Activated CD8-positive, alpha-beta memory T cell treated with anti-CD3 and anti-CD28 coated beads for 4 hours (primary cell): ENCODE results near the gene TFDP1.

ENCODE experiments used
- DNase-seq, 2 donors: peaks; one replicate each; pipeline ENCODE4 v3.0.0-alpha.2; 2020; ENCODE audit warnings: low read depth in 2 of 2

The TFDP1 gene

GRCh38 chr13:113651511-113652403 is 67.2 kb downstream of the TFDP1 start:
- DNase-seq, result no peak

GRCh38 chr13:113652404-113653263 is 68.1 kb downstream of the TFDP1 start:
- no peak for DNase-seq

DNA sequence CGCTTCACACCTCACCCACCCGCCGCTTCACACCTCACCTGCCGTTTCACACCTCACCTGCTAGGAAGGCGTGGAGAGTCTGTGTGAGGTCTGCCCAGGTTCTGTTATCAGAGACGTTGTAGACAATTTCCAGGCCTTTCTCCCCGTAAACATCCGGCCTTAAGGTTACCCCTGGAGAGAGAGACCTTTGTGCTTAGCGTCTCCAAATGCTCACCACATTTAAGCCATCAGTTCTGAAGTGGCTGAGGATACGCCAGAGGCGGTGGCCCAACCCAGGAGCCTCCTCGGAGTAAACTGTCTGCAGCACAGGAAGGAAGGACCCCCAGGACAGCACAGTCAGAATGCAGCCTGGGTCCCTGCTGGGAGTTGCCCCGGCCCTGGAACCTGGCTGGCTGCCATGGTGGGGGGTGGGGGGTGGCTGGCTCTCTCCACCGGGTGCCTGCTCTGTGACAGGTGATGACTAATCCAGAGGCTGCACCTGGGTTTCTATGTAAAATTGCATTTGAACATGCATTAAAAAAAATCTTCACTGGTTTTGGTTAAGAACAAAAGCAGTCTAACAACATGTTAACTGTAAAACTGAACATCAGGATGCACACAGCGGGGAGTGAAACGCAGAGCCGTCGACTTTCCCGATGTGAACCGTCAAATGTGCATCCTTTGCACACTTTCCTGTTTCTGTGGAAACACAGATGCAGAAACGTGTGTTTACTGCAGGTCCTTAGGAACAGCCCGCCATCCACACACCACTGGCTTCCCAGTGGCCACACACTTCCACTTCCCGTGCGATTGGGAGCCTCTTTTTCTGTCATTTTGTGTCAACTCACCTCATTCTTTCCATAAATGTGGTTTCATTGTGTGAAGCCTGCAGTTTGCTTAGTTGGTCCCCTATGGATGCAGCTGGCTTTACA is 69.0 kb downstream of the TFDP1 start:
- DNase-seq, result no peak

DNA sequence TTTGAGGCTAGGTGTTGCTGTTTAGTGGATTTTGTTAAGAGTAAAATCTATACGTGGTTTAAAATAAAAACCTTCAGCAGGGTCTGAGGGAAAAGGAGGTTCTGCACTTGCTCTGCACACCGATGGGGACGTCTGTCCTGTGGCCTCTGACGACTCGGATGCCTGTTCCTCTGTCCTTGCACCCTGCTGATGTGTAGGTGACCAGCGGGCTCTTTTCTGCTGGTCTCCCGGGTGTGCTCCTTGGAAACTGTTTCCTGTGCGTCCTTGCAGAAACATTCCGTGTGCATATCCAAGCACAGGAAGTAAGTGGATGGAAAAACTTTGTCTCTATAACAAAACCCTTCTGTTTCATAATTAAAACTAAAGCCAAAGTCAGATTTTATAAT is 69.6 kb downstream of the TFDP1 start:
- DNase-seq, result no peak

DNA sequence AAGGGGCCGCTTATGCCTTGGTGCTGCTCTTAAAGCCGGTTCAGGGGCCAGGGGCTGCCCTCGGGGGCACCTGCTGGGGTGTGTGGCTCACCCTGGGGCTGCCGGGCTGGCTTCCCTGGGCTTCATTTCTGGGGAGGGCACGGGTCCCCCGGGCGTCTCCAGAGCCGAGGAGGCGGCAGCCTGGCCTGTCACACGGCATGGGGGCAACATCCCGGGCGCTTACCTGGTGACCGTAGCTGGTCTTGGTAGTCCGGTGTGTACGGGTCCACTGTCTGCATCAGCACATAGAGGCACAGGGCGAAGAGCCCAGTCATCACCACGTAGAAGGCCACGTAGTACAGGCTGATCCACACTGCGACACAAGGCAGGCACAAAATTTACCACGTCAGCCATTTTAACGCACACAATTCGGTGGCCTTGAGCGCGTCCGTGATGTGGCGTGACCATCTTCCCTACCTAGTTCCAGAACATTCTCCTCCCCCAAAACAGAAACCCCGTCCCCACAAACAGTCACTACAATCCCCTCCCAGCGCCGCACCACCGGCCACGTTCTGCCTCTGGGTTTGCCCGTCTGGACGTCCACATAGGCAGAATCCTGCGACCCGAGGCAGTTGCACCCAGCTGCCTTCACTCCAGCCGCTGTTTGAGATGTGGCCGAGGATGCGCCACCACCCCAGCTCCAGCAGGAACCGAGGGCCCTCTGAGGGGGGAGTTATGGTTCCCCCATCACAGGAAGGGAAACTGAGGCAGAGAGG is 70.2 kb downstream of the TFDP1 start:
- DNase-seq, result no peak

DNA sequence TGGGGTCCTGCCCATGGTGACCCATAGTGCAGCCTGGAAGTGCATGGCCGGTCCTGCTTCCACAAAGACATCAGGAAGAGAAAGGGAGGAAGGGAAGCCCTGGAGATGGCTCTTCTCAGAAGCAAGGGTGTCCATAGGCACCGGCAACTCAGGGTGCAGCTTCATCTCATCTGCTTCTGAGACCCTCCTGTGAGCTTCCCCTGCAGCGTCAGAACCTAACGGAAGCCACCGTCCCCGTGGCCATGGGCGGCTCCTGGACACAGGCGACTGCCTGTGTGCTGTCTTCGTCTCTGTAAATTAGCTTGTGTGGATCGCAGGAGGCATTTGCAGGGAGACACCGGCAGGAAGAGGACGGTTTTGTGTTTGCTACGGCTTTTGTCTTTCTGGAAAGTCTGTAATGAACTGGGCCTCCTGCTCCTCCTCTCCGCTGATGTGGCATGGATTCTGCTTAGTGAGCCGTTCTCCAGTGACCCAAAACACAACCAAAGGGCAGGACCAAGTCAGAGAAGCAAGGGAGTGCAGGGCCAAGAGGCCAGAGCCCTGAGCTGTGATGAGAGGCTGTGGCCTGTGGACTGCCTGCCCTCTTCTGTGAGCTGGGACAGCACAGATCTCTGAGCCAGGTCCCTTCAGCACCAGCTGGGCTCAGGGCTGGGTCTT is 70.9 kb downstream of the TFDP1 start:
- DNase-seq, result no peak

- no peak for DNase-seq
Observed at GRCh38 chr13:113656003-113656588, 71.5 kb downstream of the TFDP1 start.

DNA sequence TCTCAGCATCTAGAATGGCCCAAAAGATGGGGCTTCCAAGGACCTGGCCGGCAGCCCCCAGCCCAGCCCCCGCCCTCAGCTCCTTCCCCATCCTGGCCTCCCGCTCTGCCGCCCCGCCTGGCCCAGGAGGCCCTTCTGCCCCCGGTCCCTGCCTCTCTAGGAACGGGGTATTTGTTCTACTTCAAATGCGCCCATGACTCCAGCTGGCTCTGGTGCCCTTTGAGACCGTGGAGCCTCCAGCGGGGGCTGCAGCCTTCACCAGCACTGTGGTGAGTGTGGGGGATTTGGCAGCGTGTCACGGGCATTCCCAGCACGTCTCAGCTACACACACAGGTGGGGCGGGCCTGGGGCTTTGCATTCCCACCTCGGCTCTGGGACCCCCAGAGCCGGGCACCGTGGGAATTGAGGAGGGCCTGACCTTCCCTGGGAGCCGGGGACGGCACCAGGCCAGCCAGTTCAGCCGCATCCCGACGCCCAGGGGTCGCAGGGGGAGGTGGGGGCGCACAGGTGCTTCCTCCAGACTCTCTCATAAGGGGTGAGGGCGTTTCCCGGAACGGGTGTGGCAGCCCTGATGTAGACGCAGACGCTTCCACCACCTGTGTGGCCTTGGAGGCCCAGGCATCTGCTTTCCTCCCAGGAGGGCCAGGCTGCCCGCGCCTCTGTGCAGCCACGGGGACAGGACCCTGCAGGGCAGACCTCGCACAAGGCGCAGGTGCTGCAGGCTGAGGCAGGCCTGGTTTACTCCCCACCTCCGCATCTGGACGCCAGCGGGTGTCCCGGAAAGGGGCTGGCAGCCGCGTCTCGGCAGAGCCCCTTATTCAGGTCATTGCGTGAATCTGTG is 72.5 kb downstream of the TFDP1 start:
- DNase-seq, result no peak

DNA sequence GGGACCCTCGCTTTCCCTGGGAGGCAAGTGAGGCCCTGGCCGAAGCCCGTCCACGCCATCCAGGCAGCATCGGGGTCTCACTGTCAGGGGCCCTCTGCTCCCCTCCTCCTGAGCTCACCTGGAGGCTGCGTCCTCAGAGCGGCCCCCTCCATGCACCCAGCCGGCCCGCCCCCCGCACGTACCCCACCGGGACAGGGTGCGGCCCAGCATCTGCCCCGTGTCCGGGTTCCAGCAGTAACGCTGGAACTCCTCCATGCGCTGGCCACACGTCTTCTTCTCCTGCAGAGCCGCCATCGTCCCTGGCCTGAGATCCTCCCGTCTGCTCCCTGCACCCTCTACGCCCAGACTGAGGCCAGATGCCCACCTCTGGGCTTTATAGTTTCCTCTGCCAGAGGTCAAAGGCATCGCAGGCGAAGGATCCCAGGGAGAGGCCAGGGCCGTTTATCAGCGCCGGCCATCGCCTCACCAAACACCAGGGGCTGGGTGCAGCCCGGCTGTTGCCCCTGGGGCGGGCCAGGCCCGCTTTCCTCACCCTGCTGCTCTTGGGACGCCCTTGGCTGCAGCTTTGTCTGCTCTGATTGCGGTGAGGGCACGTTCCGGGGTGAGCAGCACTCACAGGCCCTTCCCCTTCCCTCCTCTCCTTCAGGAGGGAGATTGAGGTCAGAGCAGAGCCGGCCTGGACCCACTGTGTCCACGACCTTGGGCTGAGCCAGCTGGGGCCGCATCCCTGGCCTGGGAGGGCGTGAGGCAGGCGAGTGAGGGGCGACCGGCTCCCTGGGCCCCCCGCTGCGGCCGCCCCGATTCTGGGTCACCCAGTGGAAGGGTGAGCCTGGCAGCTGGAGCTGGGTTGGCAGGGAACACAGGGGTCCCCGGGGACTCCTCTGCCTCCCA is 73.5 kb downstream of the TFDP1 start, which contains the start of gene ATP4B:
Gene ATP4B (minus strand): TSS at position 348 of the 891 bp plus-strand sequence. CDS start 54 bp downstream, at position 294.
- no peak for DNase-seq

- DNase-seq, result no peak
Observed at GRCh38 chr13:113658836-113659235, 74.3 kb downstream of the TFDP1 start.

DNA sequence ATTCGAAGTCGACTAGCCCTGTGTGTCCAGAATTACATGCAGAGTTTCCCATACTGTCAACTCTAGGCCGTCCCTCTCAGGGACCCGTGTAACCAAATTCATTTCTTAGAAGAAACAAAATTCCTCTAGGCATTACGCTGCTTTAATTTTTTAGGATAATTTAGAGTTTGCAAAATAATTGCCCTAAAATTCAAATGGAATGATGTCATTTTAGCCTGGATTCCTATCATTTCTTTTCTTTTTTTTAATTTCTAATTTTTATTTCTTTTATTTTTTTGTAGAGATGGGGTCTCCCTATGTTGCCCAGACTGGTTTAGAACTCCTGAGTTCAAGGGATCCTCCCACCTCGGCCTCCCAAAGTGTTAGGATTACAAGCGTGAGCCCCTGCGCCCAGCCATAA is 74.8 kb downstream of the TFDP1 start:
- no peak for DNase-seq

DNA sequence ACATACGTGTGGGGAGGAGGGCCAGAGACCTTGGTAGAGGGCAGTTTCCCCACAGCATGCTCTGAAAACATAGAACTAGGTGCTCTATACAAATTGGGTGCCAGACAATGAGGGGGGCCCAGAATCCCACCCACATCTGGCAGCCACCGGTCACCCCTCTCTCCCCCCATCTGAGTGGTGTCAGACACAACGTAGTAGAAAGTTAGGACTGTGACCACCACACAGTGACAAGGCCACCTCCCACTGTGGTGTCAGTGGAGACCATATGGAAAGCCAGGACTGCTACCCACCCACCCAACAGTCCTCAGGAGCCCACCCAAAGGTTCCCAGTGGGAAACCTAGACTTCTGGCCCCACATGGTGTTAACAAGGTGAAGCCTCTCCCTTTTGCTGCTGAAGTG is 75.5 kb downstream of the TFDP1 start:
- DNase-seq, result no peak

DNA sequence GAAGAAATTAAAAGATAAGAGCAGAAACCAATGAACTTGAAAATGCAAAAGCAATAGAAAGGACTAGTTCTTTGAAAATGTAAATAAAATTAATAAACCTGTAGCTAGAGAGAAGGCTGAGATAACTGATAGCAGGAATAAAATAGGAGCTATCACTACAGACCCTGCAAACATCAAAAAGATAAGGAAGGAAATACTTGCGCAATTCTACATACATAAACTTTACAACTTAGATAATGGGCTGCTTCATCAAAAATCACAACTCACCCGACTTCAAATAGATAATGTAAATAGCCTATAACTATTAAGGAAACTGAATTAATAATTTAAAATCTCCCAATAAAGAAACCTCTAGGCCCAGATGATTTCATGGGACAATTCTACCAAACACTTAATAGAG is 77.0 kb downstream of the TFDP1 start:
- no peak for DNase-seq

GRCh38 chr13:113663934-113664333 is 79.4 kb downstream of the TFDP1 start:
- no peak for DNase-seq

DNA sequence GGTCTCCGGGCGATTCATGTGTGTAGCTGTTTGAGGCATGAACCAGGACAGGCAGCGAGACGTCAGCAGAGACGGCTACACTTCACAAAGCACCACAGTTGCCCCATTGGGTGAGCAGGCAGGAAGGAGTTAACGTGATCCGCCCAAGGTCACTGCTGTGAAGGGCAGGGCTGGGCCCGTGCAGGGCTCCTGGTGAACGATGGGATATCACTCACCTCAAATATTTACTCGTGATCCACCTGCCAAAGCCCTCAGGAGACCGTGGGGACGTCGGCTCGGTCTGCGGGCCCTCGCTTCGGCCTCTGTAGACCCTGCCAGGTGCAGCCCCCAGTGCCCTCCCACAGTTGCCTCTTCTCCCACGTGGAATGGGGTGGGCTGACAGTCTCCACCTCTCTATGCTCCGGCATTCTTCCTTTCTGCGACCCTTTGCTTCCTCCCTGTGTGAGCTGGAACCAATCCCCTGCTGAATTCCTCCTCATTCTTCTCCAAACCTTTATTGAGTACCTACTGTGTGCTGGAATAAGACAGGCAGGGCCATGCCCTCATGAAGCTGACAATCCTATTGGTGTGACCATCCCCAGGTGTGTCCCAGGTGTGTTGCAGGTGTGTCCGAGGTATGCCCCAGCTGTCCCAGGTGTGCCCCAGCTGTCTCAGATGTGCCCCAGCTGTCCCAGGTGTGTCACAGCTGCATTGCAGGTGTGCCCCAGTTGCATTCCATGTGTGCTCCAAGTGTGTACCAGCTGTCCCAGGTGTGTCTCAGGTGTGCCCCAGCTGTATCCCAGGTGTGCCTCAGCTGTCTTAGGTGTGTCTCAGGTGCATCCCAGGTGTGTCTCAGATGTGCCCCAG is 80.4 kb downstream of the TFDP1 start:
- no peak for DNase-seq

GRCh38 chr13:113665597-113666328 is 81.2 kb downstream of the TFDP1 start:
- no peak for DNase-seq

GRCh38 chr13:113666329-113666670 is 81.7 kb downstream of the TFDP1 start:
- no peak for DNase-seq
